Uterus (tissue), 4 donors: Measurements from ENCODE around the gene OR2L8. TPM values are rescaled to one million over a fixed set of nuclear protein-coding genes. Genes with fewer than 3 reads are reported as not detected.

Source experiments
- DNase-seq, 2 donors: peaks; one replicate each; pipeline ENCODE4 v3.0.0-alpha.2; 2019 to 2020
- H3K27ac ChIP-seq, 2 donors: fragments of 200-600 bp; sonication (generic); 1 replicate in 1 of 2; 2 replicates in 1 of 2; pipeline ENCODE4 v1.5.1; 2016 to 2018
- H3K27me3 ChIP-seq, 2 donors: fragments of 200-600 bp; sonication (generic); one replicate each; pipeline ENCODE4 v1.5.1; 2018 to 2019; ENCODE audit warnings: control low read depth in 1 of 2
- H3K36me3 ChIP-seq, 2 donors: fragments of 200-600 bp; sonication (generic); one replicate each; pipeline ENCODE4 v1.5.1; 2019; ENCODE audit warnings: control low read depth in 1 of 2
- H3K4me1 ChIP-seq, 2 donors: fragments of 200-600 bp; sonication (generic); one replicate each; pipeline ENCODE4 v1.5.1; 2018 to 2019; ENCODE audit warnings: control low read depth in 1 of 2
- H3K4me3 ChIP-seq, 2 donors: fragments of 200-600 bp; sonication (generic); 1 replicate in 1 of 2; 2 replicates in 1 of 2; pipeline ENCODE4 v1.5.1; 2018 to 2019; ENCODE audit warnings: mild to moderate bottlenecking in 1 of 2
- H3K9me3 ChIP-seq, 2 donors: fragments of 200-600 bp; sonication (generic); one replicate each; pipeline ENCODE4 v1.5.1; 2019; ENCODE audit warnings: control low read depth in 1 of 2
- CTCF ChIP-seq, 4 experiments: fragments of 200-600 bp in 2 of 4; fragments of 450-650 bp in 2 of 4; sonication (generic) in 2 of 4; IDR thresholded peaks; one replicate each; pipeline ENCODE4 v1.5.1; 2016 to 2019; ENCODE audit warnings: antibody characterized with exemption in 4 of 4, mild to moderate bottlenecking in 2 of 4, moderate library complexity in 1 of 4
- POLR2A ChIP-seq, 2 donors: fragments of 450-650 bp; IDR thresholded peaks; one replicate each; pipeline ENCODE4 v1.6.1; 2016; ENCODE audit warnings: antibody characterized with exemption in 2 of 2, mild to moderate bottlenecking in 1 of 2, moderate library complexity in 1 of 2
- intact Hi-C: fragments of 100-400 bp; cut with DNase I; formaldehyde crosslinking; loops from one replicate; pipeline ENCODE4 v1.15.1; 2023; ENCODE audit warnings: low total_unique reads
- total RNA-seq, 4 donors: library from RNA; depleted of rRNA in 3 of 4; stranded (reverse); fragments of >200 nt in 3 of 4; gene quantifications; one replicate each; pipeline versions ENCODE4 v1.1.0 to v1.2.4, GENCODE V29; 2014 to 2023
- donor health status: DM: yes; HTN: yes; CAD: no.

OR2L8 gene
- total RNA-seq, 4 donors from 2014 or later, result not detected

GRCh38 chr1:247908766-247909165 lies 39.9 kb upstream of the OR2L8 start:
- Histone ChIP-seq H3K27me3 (no peaks in the 10 kb centered on the region), H3K27ac (no peak overlapping the region), H3K36me3 (no peaks in the 10 kb centered on the region), H3K4me3 (no peak overlapping the region), H3K9me3 (no peaks in the 10 kb centered on the region), H3K4me1 (no peaks in the 10 kb centered on the region)
- intact Hi-C loops, result no loop called here
- no peak for TF ChIP-seq POLR2A (IDR thresholded peaks at IDR 0.05)
- no peak for TF ChIP-seq CTCF (IDR thresholded peaks at IDR 0.05)
- no peak for DNase-seq

GRCh38 chr1:247913786-247914185 lies 34.9 kb upstream of the OR2L8 start:
- Histone ChIP-seq H3K36me3 (no peaks in the 10 kb centered on the region), H3K9me3 (no peaks in the 10 kb centered on the region), H3K4me1 (no peaks in the 10 kb centered on the region), H3K4me3 (no peak overlapping the region), H3K27ac (no peak overlapping the region), H3K27me3 (no peaks in the 10 kb centered on the region)
- intact Hi-C loops, result no loop called here
- TF ChIP-seq POLR2A (IDR thresholded peaks at IDR 0.05), result no peak
- no peak for TF ChIP-seq CTCF (IDR thresholded peaks at IDR 0.05)
- no peak for DNase-seq

GRCh38 chr1:247914941-247915662 lies 33.6 kb upstream of the OR2L8 start:
- no peak overlapping the region for H3K4me3 ChIP-seq
- TF ChIP-seq POLR2A (IDR thresholded peaks at IDR 0.05) (no peak), CTCF (IDR thresholded peaks at IDR 0.05) (no peak)
- intact Hi-C loops, result no loop called here
- H3K36me3 ChIP-seq, result no peaks in the 10 kb centered on the region
- no peaks in the 10 kb centered on the region for H3K27me3 ChIP-seq
- DNase-seq, result no peak
- no peaks in the 10 kb centered on the region for H3K4me1 ChIP-seq
- no peak overlapping the region for H3K27ac ChIP-seq
- H3K9me3 ChIP-seq, result no peaks in the 10 kb centered on the region

GRCh38 chr1:247919952-247920351 lies 28.7 kb upstream of the OR2L8 start, which contains the start of gene OR2T8:
TSS of gene OR2T8 (plus strand) at chr1:247920252. CDS start at chr1:247921018, 766 bp downstream.
- Histone ChIP-seq H3K4me1 (no peaks in the 10 kb centered on the region), H3K36me3 (no peaks in the 10 kb centered on the region), H3K9me3 (no peaks in the 10 kb centered on the region), H3K27ac (no peak within 1 kb of the TSS), H3K4me3 (no peak within 1 kb of the TSS), H3K27me3 (no peaks in the 10 kb centered on the region)
- intact Hi-C loops, result no loop called here
- TF ChIP-seq CTCF (IDR thresholded peaks at IDR 0.05) (no peak), POLR2A (IDR thresholded peaks at IDR 0.05) (no peak)
- no peak for DNase-seq

GRCh38 chr1:247923941-247924340 lies 24.7 kb upstream of the OR2L8 start:
- no peaks in the 10 kb centered on the region for H3K9me3 ChIP-seq
- TF ChIP-seq CTCF (IDR thresholded peaks at IDR 0.05) (no peak), POLR2A (IDR thresholded peaks at IDR 0.05) (no peak)
- H3K4me3 ChIP-seq, result no peak overlapping the region
- no peak for DNase-seq
- H3K27me3 ChIP-seq, result no peaks in the 10 kb centered on the region
- no peaks in the 10 kb centered on the region for H3K36me3 ChIP-seq
- H3K27ac ChIP-seq, result no peak overlapping the region
- intact Hi-C loops, result no loop called here
- H3K4me1 ChIP-seq, result no peaks in the 10 kb centered on the region
